Effector memory CD4-positive, alpha-beta T cell (primary cell): Measurements from ENCODE around the gene HES6.

ENCODE experiments used
- DNase-seq, 3 donors: peaks; one replicate each; pipeline ENCODE4 v3.0.0-alpha.2; 2020
- H3K27ac ChIP-seq: 2 replicates; pipeline ENCODE4 v1.7.0; 2013; ENCODE audit warnings: mild to moderate bottlenecking, low read length, moderate library complexity; ENCODE audit not compliant: insufficient read depth, poor library complexity, severe bottlenecking
- H3K27me3 ChIP-seq: replicated peaks from 2 replicates; pipeline ENCODE4 v1.7.0; 2013; ENCODE audit warnings: mild to moderate bottlenecking, low read length; ENCODE audit not compliant: insufficient read depth, control insufficient read depth, poor library complexity, severe bottlenecking
- H3K36me3 ChIP-seq: 2 replicates; pipeline ENCODE4 v1.7.0; 2013; ENCODE audit warnings: mild to moderate bottlenecking, low read length, moderate library complexity; ENCODE audit not compliant: control insufficient read depth, insufficient read depth
- H3K4me1 ChIP-seq: 2 replicates; pipeline ENCODE4 v1.7.0; 2013; ENCODE audit warnings: low read length, mild to moderate bottlenecking; ENCODE audit not compliant: control insufficient read depth, insufficient read depth, poor library complexity, severe bottlenecking
- H3K4me3 ChIP-seq: 2 replicates; pipeline ENCODE4 v1.7.0; 2013; ENCODE audit warnings: low read length, low read depth, mild to moderate bottlenecking; ENCODE audit not compliant: insufficient read depth, poor library complexity, severe bottlenecking
- H3K9me3 ChIP-seq: 2 replicates; pipeline ENCODE4 v1.7.0; 2013; ENCODE audit warnings: mild to moderate bottlenecking, low read length, moderate library complexity; ENCODE audit not compliant: control insufficient read depth
- total RNA-seq, 3 donors: gene quantifications; one replicate each; lab custom pipeline; 2026; lab: John Stamatoyannopoulos, UW

HES6 gene
- total RNA-seq: 0.96 to 2.9 (median 1.2) reads per million in 3 donors

GRCh38 chr2:238239863-238240756 lies at the start of gene HES6:
Gene HES6 (minus strand): TSS chr2:238240038. CDS start chr2:238239905, 133 bp downstream.
- Histone ChIP-seq H3K4me1 (peaks cover 13% of the 10 kb centered on the region), H3K27ac (no peak within 1 kb of the TSS), H3K4me3 (peak within 1 kb of the TSS; percentile 62), H3K36me3 (no peaks in the 10 kb centered on the region), H3K27me3 (no peaks in the 10 kb centered on the region), H3K9me3 (no peaks in the 10 kb centered on the region)
- DNase-seq: peak; percentile 62 to 74 (median 63)

GRCh38 chr2:238289574-238289973 lies 49.7 kb upstream of the HES6 start:
- Histone ChIP-seq H3K9me3 (no peaks in the 10 kb centered on the region), H3K27ac (no peak overlapping the region), H3K27me3 (no peaks in the 10 kb centered on the region), H3K4me3 (peak overlapping the region; percentile 51), H3K36me3 (no peaks in the 10 kb centered on the region), H3K4me1 (peaks cover 19% of the 10 kb centered on the region)
- no peak for DNase-seq

- peak overlapping the region; percentile 51 for H3K4me3 ChIP-seq
- H3K9me3 ChIP-seq: no peaks in the 10 kb centered on the region
- peaks cover 19% of the 10 kb centered on the region for H3K4me1 ChIP-seq
- H3K27me3 ChIP-seq: no peaks in the 10 kb centered on the region
- no peaks in the 10 kb centered on the region for H3K36me3 ChIP-seq
- peak; percentile 95 to 97 (median 96) for DNase-seq
- H3K27ac ChIP-seq: peak overlapping the region; percentile 84
Measured at GRCh38 chr2:238288650-238289573, 49.1 kb upstream of the HES6 start.

- DNase-seq: peak; percentile 11 to 20 (median 19)
- Histone ChIP-seq H3K4me3 (peak within 1 kb of the TSS; percentile 75), H3K4me1 (peaks cover 19% of the 10 kb centered on the region), H3K27ac (peak within 1 kb of the TSS; percentile 84), H3K9me3 (no peaks in the 10 kb centered on the region), H3K36me3 (no peaks in the 10 kb centered on the region), H3K27me3 (no peaks in the 10 kb centered on the region)
Measured at GRCh38 chr2:238287737-238288649, 48.2 kb upstream of the HES6 start, which contains the start of gene PER2. Gene PER2 (minus strand): TSS chr2:238288610. CDS start chr2:238277936, 10,674 bp downstream.

- Histone ChIP-seq H3K36me3 (no peaks in the 10 kb centered on the region), H3K27me3 (no peaks in the 10 kb centered on the region), H3K27ac (no peak overlapping the region), H3K4me1 (peaks cover 19% of the 10 kb centered on the region), H3K9me3 (no peaks in the 10 kb centered on the region), H3K4me3 (peak overlapping the region; percentile 75)
- no peak for DNase-seq
Measured at GRCh38 chr2:238286987-238287736, 47.3 kb upstream of the HES6 start.

- H3K4me3 ChIP-seq: no peak overlapping the region
- DNase-seq: no peak
- H3K4me1 ChIP-seq: peaks cover 19% of the 10 kb centered on the region
- no peak overlapping the region for H3K27ac ChIP-seq
- H3K36me3 ChIP-seq: no peaks in the 10 kb centered on the region
- H3K27me3 ChIP-seq: no peaks in the 10 kb centered on the region
- no peaks in the 10 kb centered on the region for H3K9me3 ChIP-seq
Measured at GRCh38 chr2:238286551-238286950, 46.7 kb upstream of the HES6 start.

- H3K36me3 ChIP-seq: no peaks in the 10 kb centered on the region
- peaks cover 19% of the 10 kb centered on the region for H3K4me1 ChIP-seq
- H3K27ac ChIP-seq: no peak overlapping the region
- DNase-seq: no peak
- H3K9me3 ChIP-seq: no peaks in the 10 kb centered on the region
- H3K4me3 ChIP-seq: no peak overlapping the region
- H3K27me3 ChIP-seq: no peaks in the 10 kb centered on the region
Measured at GRCh38 chr2:238286095-238286494, 46.3 kb upstream of the HES6 start.

GRCh38 chr2:238285653-238286082 lies 45.8 kb upstream of the HES6 start:
- no peaks in the 10 kb centered on the region for H3K9me3 ChIP-seq
- no peaks in the 10 kb centered on the region for H3K27me3 ChIP-seq
- H3K36me3 ChIP-seq: no peaks in the 10 kb centered on the region
- no peak for DNase-seq
- H3K4me1 ChIP-seq: peaks cover 19% of the 10 kb centered on the region
- H3K27ac ChIP-seq: no peak overlapping the region
- H3K4me3 ChIP-seq: no peak overlapping the region
